HUES48 (cell line): ENCODE measurements around the gene TOX4.
"Not testable (repeated sequence)": the region's sequence is repeated elsewhere in the genome, so short reads cannot be mapped to it uniquely, and the experiment has no call there.

Source experiments
- H3K27ac ChIP-seq: one replicate; pipeline ENCODE4 v1.7.0; 2013; ENCODE audit warnings: low read depth, low read length, inconsistent platforms
- H3K27me3 ChIP-seq: 2 replicates; pipeline ENCODE4 v1.6.1; 2013; ENCODE audit warnings: mild to moderate bottlenecking, low read length; ENCODE audit not compliant: control insufficient read depth, insufficient read depth
- H3K36me3 ChIP-seq: 2 replicates; pipeline ENCODE4 v1.6.1; 2013; ENCODE audit warnings: low read length; ENCODE audit not compliant: control insufficient read depth, insufficient read depth
- H3K4me1 ChIP-seq: 2 replicates; pipeline ENCODE4 v1.6.1; 2013; ENCODE audit warnings: mild to moderate bottlenecking, low read length; ENCODE audit not compliant: control insufficient read depth, insufficient read depth
- H3K4me3 ChIP-seq: 2 replicates; pipeline ENCODE4 v1.5.1; 2013; ENCODE audit warnings: mild to moderate bottlenecking, low read depth, low read length
- H3K9ac ChIP-seq: 2 replicates; pipeline ENCODE4 v1.6.1; 2013; ENCODE audit warnings: mild to moderate bottlenecking, low read depth, low read length, moderate library complexity
- H3K9me3 ChIP-seq: 2 replicates; pipeline ENCODE4 v1.6.1; 2013; ENCODE audit warnings: low read length; ENCODE audit not compliant: control insufficient read depth, insufficient read depth

Gene TOX4

GRCh38 chr14:21536418-21537089 is 59.6 kb downstream of the TOX4 start:
- Histone ChIP-seq H3K4me3 (peak overlapping the region; percentile 92), H3K27me3 (no peaks in the 10 kb centered on the region), H3K4me1 (peaks cover 40% of the 10 kb centered on the region), H3K36me3 (peaks cover 6% of the 10 kb centered on the region), H3K9me3 (no peaks in the 10 kb centered on the region), H3K27ac (peak overlapping the region; percentile 95), H3K9ac (peak overlapping the region; percentile 74)

GRCh38 chr14:21537090-21537424 is 60.1 kb downstream of the TOX4 start:
- Histone ChIP-seq H3K4me3 (peak overlapping the region; percentile 92), H3K9me3 (no peaks in the 10 kb centered on the region), H3K27me3 (no peaks in the 10 kb centered on the region), H3K4me1 (peaks cover 40% of the 10 kb centered on the region), H3K36me3 (peaks cover 3% of the 10 kb centered on the region), H3K27ac (peak overlapping the region; percentile 95), H3K9ac (peak overlapping the region; percentile 74)

GRCh38 chr14:21539189-21539940 is 62.4 kb downstream of the TOX4 start:
- H3K9ac ChIP-seq = no peak overlapping the region
- no peaks in the 10 kb centered on the region for H3K27me3 ChIP-seq
- peak overlapping the region; percentile 81 for H3K27ac ChIP-seq
- H3K4me1 ChIP-seq = peaks cover 41% of the 10 kb centered on the region
- no peaks in the 10 kb centered on the region for H3K9me3 ChIP-seq
- H3K36me3 ChIP-seq = no peaks in the 10 kb centered on the region
- H3K4me3 ChIP-seq = 0 out of 2 replicates have a peak overlapping the region, but pooled peaks have one; percentile 1

- Histone ChIP-seq H3K4me1 (peaks cover 40% of the 10 kb centered on the region), H3K9me3 (no peaks in the 10 kb centered on the region), H3K4me3 (no peak overlapping the region), H3K36me3 (no peaks in the 10 kb centered on the region), H3K9ac (no peak overlapping the region), H3K27me3 (no peaks in the 10 kb centered on the region), H3K27ac (peak overlapping the region; percentile 35)
Measured at GRCh38 chr14:21541413-21542074, 64.5 kb downstream of the TOX4 start.

GRCh38 chr14:21543521-21543960 is 66.5 kb downstream of the TOX4 start:
- Histone ChIP-seq H3K4me1 (peaks cover 35% of the 10 kb centered on the region), H3K27me3 (no peaks in the 10 kb centered on the region), H3K9ac (0 out of 2 replicates have a peak overlapping the region, but pooled peaks have one; percentile 9), H3K27ac (peak overlapping the region; percentile 44), H3K36me3 (no peaks in the 10 kb centered on the region), H3K4me3 (peak overlapping the region; percentile 39; the same call in 1 of the 2 replicates), H3K9me3 (peaks cover 5% of the 10 kb centered on the region; the same call in 1 of the 2 replicates)

- Histone ChIP-seq H3K9ac (no peak overlapping the region), H3K36me3 (no peaks in the 10 kb centered on the region), H3K4me3 (0 out of 2 replicates have a peak overlapping the region, but pooled peaks have one; percentile 39), H3K27ac (peak overlapping the region; percentile 44), H3K27me3 (no peaks in the 10 kb centered on the region), H3K4me1 (peaks cover 30% of the 10 kb centered on the region), H3K9me3 (peaks cover 5% of the 10 kb centered on the region; the same call in 1 of the 2 replicates)
Measured at GRCh38 chr14:21543963-21544362, 67.0 kb downstream of the TOX4 start.

GRCh38 chr14:21544588-21544987 is 67.6 kb downstream of the TOX4 start:
- not testable (repeated sequence) for H3K36me3 ChIP-seq, H3K9me3 ChIP-seq, H3K27ac ChIP-seq, H3K27me3 ChIP-seq, H3K9ac ChIP-seq, H3K4me3 ChIP-seq
- H3K4me1 ChIP-seq = peaks cover 24% of the 10 kb centered on the region
